Neutrophil (primary cell): ENCODE measurements around the gene GXYLT1.
A peak's percentile ranks its signal among the peaks of the same experiment; 100 is the strongest.

Source experiments
- H3K27ac ChIP-seq: fragments of 200-600 bp; sonication (generic); 2 replicates; pipeline ENCODE4 v1.5.1; 2016; ENCODE audit warnings: mild to moderate bottlenecking, moderate library complexity
- H3K27me3 ChIP-seq: fragments of 200-600 bp; sonication (generic); 2 replicates; pipeline ENCODE4 v1.6.0; 2016; ENCODE audit warnings: mild to moderate bottlenecking
- H3K36me3 ChIP-seq: fragments of 200-600 bp; sonication (generic); 2 replicates; pipeline ENCODE4 v1.5.1; 2017
- H3K4me1 ChIP-seq, 2 experiments: fragments of 200-600 bp in 1 of 2; sonication (generic) in 1 of 2; 1 replicate in 1 of 2; 2 replicates in 1 of 2; pipeline versions ENCODE4 v1.5.1 to v1.6.1; 2013 to 2016; ENCODE audit warnings: low read depth in 1 of 2, low read length in 1 of 2, mild to moderate bottlenecking in 1 of 2, moderate library complexity in 1 of 2; ENCODE audit not compliant: control insufficient read depth in 1 of 2, insufficient read depth in 1 of 2
- H3K4me3 ChIP-seq, 2 experiments: fragments of 200-600 bp in 1 of 2; sonication (generic) in 1 of 2; 1 replicate in 1 of 2; 2 replicates in 1 of 2; pipeline ENCODE4 v1.5.1; 2013 to 2016; ENCODE audit warnings: low read depth in 1 of 2, low read length in 1 of 2, mild to moderate bottlenecking in 1 of 2, moderate library complexity in 1 of 2
- H3K9me3 ChIP-seq: fragments of 200-600 bp; sonication (generic); 2 replicates; pipeline ENCODE4 v1.5.1; 2016
- CTCF ChIP-seq: fragments of 200-600 bp; sonication (generic); IDR thresholded peaks from 2 replicates; pipeline ENCODE4 v1.5.1; 2016; ENCODE audit warnings: antibody characterized with exemption

The GXYLT1 gene

GRCh38 chr12:42099433-42099832, 45.2 kb downstream of the GXYLT1 start:
- no peak overlapping the region for H3K27ac ChIP-seq
- no peak for TF ChIP-seq CTCF
- no peak overlapping the region for H3K4me3 ChIP-seq
- peaks cover 0 to 8% of the 10 kb centered on the region in 2 experiments for H3K4me1 ChIP-seq
- H3K36me3 ChIP-seq, result peaks cover 6% of the 10 kb centered on the region
- H3K27me3 ChIP-seq, result no peaks in the 10 kb centered on the region
- no peaks in the 10 kb centered on the region for H3K9me3 ChIP-seq

GRCh38 chr12:42097971-42098370, 46.7 kb downstream of the GXYLT1 start:
- peak overlapping the region; percentile 69 for H3K27ac ChIP-seq
- peaks cover 0 to 8% of the 10 kb centered on the region in 2 experiments for H3K4me1 ChIP-seq
- H3K4me3 ChIP-seq, result no peak overlapping the region

GRCh38 chr12:42094277-42094676, 50.4 kb downstream of the GXYLT1 start:
- Histone ChIP-seq H3K4me1 (peaks cover 0 to 8% of the 10 kb centered on the region in 2 experiments), H3K27me3 (no peaks in the 10 kb centered on the region), H3K36me3 (peaks cover 14% of the 10 kb centered on the region), H3K9me3 (no peaks in the 10 kb centered on the region), H3K27ac (no peak overlapping the region), H3K4me3 (no peak overlapping the region)
- no peak for TF ChIP-seq CTCF

More at GRCh38 chr12:42097971-42098370, 46.7 kb downstream of the GXYLT1 start:
- Histone ChIP-seq H3K9me3 (no peaks in the 10 kb centered on the region), H3K36me3 (peaks cover 6% of the 10 kb centered on the region), H3K27me3 (no peaks in the 10 kb centered on the region)
- TF ChIP-seq CTCF, result no peak

- H3K27me3 ChIP-seq, result no peaks in the 10 kb centered on the region
- TF ChIP-seq CTCF, result no peak
- no peak overlapping the region for H3K4me3 ChIP-seq
- H3K27ac ChIP-seq, result no peak overlapping the region
- no peaks in the 10 kb centered on the region for H3K9me3 ChIP-seq
- H3K36me3 ChIP-seq, result peaks cover 26% of the 10 kb centered on the region
- H3K4me1 ChIP-seq, result no peaks in the 10 kb centered on the region
These were observed 52.9 kb downstream of the GXYLT1 start for GRCh38 chr12:42091769-42092168.

- Histone ChIP-seq H3K4me3 (no peak overlapping the region), H3K27me3 (no peaks in the 10 kb centered on the region), H3K9me3 (no peaks in the 10 kb centered on the region), H3K36me3 (peaks cover 28% of the 10 kb centered on the region), H3K4me1 (no peaks in the 10 kb centered on the region), H3K27ac (no peak overlapping the region)
- no peak for TF ChIP-seq CTCF
These were observed 53.8 kb downstream of the GXYLT1 start for GRCh38 chr12:42090899-42091298.

- no peak for TF ChIP-seq CTCF
- H3K36me3 ChIP-seq, result peaks cover 21% of the 10 kb centered on the region
- H3K4me3 ChIP-seq, result no peak overlapping the region
- peaks cover 0 to 8% of the 10 kb centered on the region in 2 experiments for H3K4me1 ChIP-seq
- H3K9me3 ChIP-seq, result no peaks in the 10 kb centered on the region
- no peaks in the 10 kb centered on the region for H3K27me3 ChIP-seq
- no peak overlapping the region for H3K27ac ChIP-seq
These were observed 58.6 kb downstream of the GXYLT1 start for GRCh38 chr12:42086031-42086430.
